H1 (cell line): ENCODE results near the gene CELSR1. TPM values are rescaled to one million over a fixed set of nuclear protein-coding genes. Genes with fewer than 3 reads are reported as not detected.

Experiments used
- CTCF ChIA-PET: fragments of 300-600 bp; sonication (Branson Sonifier 250); formaldehyde crosslinking; loops from one replicate; lab custom pipeline; 2021; ENCODE audit not compliant: partially characterized antibody; lab: Charles Lee
- POLR2A ChIA-PET: fragments of 300-600 bp; sonication (Branson Sonifier 250); formaldehyde crosslinking; loops from one replicate; lab custom pipeline; 2021; ENCODE audit warnings: inconsistent platforms; ENCODE audit not compliant: partially characterized antibody; lab: Charles Lee
- DNase-seq, 2 experiments: peaks; one replicate each; pipeline versions ENCODE4 v3.0.0 to v3.0.0-alpha.2; 2010 to 2022; ENCODE audit warnings: low spot score in 2 of 2, low read depth in 1 of 2, mixed read lengths in 1 of 2
- FAIRE-seq: peaks from 2 replicates; lab custom pipeline; 2011; peaks lifted over from hg19 to GRCh38; lab: Jason Lieb, UNC
- H2AFZ ChIP-seq: 2 replicates; pipeline ENCODE4 v1.8.1; 2012; ENCODE audit warnings: low read length, inconsistent platforms
- H2AK5ac ChIP-seq: 2 replicates; pipeline ENCODE4 v1.6.1; 2013; ENCODE audit warnings: low read depth, low read length
- H2BK120ac ChIP-seq: replicated peaks from 2 replicates; pipeline ENCODE3; 2013; ENCODE audit warnings: low read depth, low read length, inconsistent platforms
- H2BK12ac ChIP-seq: 2 replicates; pipeline ENCODE4 v1.6.1; 2013; ENCODE audit warnings: low read depth, low read length
- H2BK15ac ChIP-seq: 2 replicates; pipeline ENCODE4 v1.6.1; 2013; ENCODE audit warnings: low read length
- H2BK20ac ChIP-seq: 2 replicates; pipeline ENCODE4 v1.6.1; 2013; ENCODE audit warnings: low read length
- H2BK5ac ChIP-seq: 2 replicates; pipeline ENCODE4 v1.6.1; 2013; ENCODE audit warnings: low read depth, low read length
- H3K14ac ChIP-seq: 2 replicates; pipeline ENCODE4 v1.6.1; 2013; ENCODE audit warnings: inconsistent platforms; ENCODE audit not compliant: insufficient read length
- H3K18ac ChIP-seq: 2 replicates; pipeline ENCODE4 v1.6.1; 2013; ENCODE audit warnings: low read length; ENCODE audit errors: extremely low read depth
- H3K23ac ChIP-seq: 2 replicates; pipeline ENCODE4 v1.6.1; 2013; ENCODE audit warnings: inconsistent platforms; ENCODE audit not compliant: insufficient read length
- H3K23me2 ChIP-seq: 2 replicates; pipeline ENCODE4 v1.6.1; 2013; ENCODE audit warnings: low read depth, low read length
- H3K27ac ChIP-seq: 2 replicates; pipeline ENCODE4 v1.6.1; 2011; ENCODE audit warnings: low read depth, low read length, inconsistent platforms
- H3K27me3 ChIP-seq, 4 experiments: replicated peaks in 1 of 4; 1 replicate in 1 of 4; 2 replicates in 3 of 4; pipeline versions ENCODE4 v1.6.1 to v1.8.1; 2011 to 2013; ENCODE audit warnings: low read length in 3 of 4, mild to moderate bottlenecking in 3 of 4, inconsistent platforms in 2 of 4, mixed read lengths in 2 of 4, moderate library complexity in 1 of 4; ENCODE audit not compliant: control insufficient read depth in 3 of 4, insufficient read depth in 3 of 4; ENCODE audit errors: extremely low read depth in 1 of 4
- H3K36me3 ChIP-seq, 4 experiments: 2 replicates each; pipeline versions ENCODE4 v1.6.1 to v1.8.1; 2011 to 2013; ENCODE audit warnings: mild to moderate bottlenecking in 4 of 4, low read length in 3 of 4, moderate library complexity in 2 of 4, control low read depth in 1 of 4, inconsistent platforms in 1 of 4; ENCODE audit not compliant: insufficient read depth in 4 of 4, control insufficient read depth in 2 of 4
- H3K4ac ChIP-seq: replicated peaks from 2 replicates; pipeline ENCODE3; 2013; ENCODE audit warnings: low read length, low read depth, mixed read lengths, inconsistent platforms; ENCODE audit not compliant: insufficient read length
- H3K4me1 ChIP-seq, 4 experiments: replicated peaks in 1 of 4; 1 replicate in 1 of 4; 2 replicates in 3 of 4; pipeline versions ENCODE4 v1.6.1 to v1.8.1; 2011 to 2013; ENCODE audit warnings: low read length in 3 of 4, inconsistent platforms in 2 of 4, mixed read lengths in 1 of 4; ENCODE audit not compliant: insufficient read depth in 4 of 4, control insufficient read depth in 3 of 4
- H3K4me2 ChIP-seq, 2 experiments: 2 replicates each; pipeline versions ENCODE4 v1.6.1 to v1.8.1; 2011 to 2013; ENCODE audit warnings: low read depth in 2 of 2, low read length in 2 of 2, control low read depth in 1 of 2, inconsistent platforms in 1 of 2, mild to moderate bottlenecking in 1 of 2; ENCODE audit not compliant: insufficient read depth in 1 of 2
- H3K4me3 ChIP-seq, 4 experiments: fragments of 200-600, 300-600 bp in 1 of 4; sonication (generic), shearing (Covaris generic), sonication (Bioruptor Twin) in 1 of 4; 2 replicates each; pipeline versions ENCODE4 v1.5.1 to v1.8.1; 2011 to 2016; ENCODE audit warnings: low read length in 4 of 4, low read depth in 3 of 4, control low read depth in 2 of 4, inconsistent platforms in 2 of 4, mild to moderate bottlenecking in 2 of 4, mixed read lengths in 1 of 4, moderate library complexity in 1 of 4; ENCODE audit not compliant: insufficient read depth in 2 of 4; ENCODE audit errors: extremely low read depth in 1 of 4
- H3K56ac ChIP-seq: replicated peaks from 2 replicates; pipeline ENCODE3; 2013; ENCODE audit warnings: low read depth, mild to moderate bottlenecking, mixed read lengths, low read length, inconsistent platforms; ENCODE audit not compliant: insufficient read length
- H3K79me1 ChIP-seq: 2 replicates; pipeline ENCODE4 v1.6.1; 2013; ENCODE audit warnings: low read depth, low read length, control low read depth
- H3K79me2 ChIP-seq, 2 experiments: 2 replicates each; pipeline versions ENCODE4 v1.6.1 to v1.8.1; 2012 to 2013; ENCODE audit warnings: low read length in 2 of 2, mild to moderate bottlenecking in 2 of 2, inconsistent platforms in 1 of 2; ENCODE audit not compliant: insufficient read depth in 2 of 2, control insufficient read depth in 1 of 2
- H3K9ac ChIP-seq, 4 experiments: replicated peaks in 1 of 4; 1 replicate in 1 of 4; 2 replicates in 3 of 4; pipeline versions ENCODE4 v1.6.1 to v1.8.1; 2011 to 2013; ENCODE audit warnings: low read depth in 3 of 4, low read length in 3 of 4, control low read depth in 2 of 4, mild to moderate bottlenecking in 2 of 4, moderate library complexity in 2 of 4, inconsistent platforms in 1 of 4; ENCODE audit errors: extremely low read depth in 1 of 4
- H3K9me3 ChIP-seq, 2 experiments: 2 replicates each; pipeline versions ENCODE4 v1.6.1 to v1.8.1; 2012 to 2013; ENCODE audit warnings: mild to moderate bottlenecking in 2 of 2, moderate library complexity in 2 of 2, control low read depth in 1 of 2, inconsistent platforms in 1 of 2, low read depth in 1 of 2, low read length in 1 of 2, mixed read lengths in 1 of 2; ENCODE audit not compliant: insufficient read depth in 2 of 2
- H4K20me1 ChIP-seq, 2 experiments: replicated peaks in 1 of 2; 2 replicates each; pipeline versions ENCODE3 to v1.8.1; 2011 to 2013; ENCODE audit warnings: inconsistent platforms in 2 of 2, low read length in 2 of 2, mild to moderate bottlenecking in 1 of 2; ENCODE audit not compliant: insufficient read depth in 2 of 2, control insufficient read depth in 1 of 2
- H4K5ac ChIP-seq: 2 replicates; pipeline ENCODE4 v1.6.1; 2013; ENCODE audit warnings: low read length, low read depth, mixed read lengths, inconsistent platforms; ENCODE audit not compliant: insufficient read length
- H4K8ac ChIP-seq: 2 replicates; pipeline ENCODE4 v1.8.0; 2013; ENCODE audit warnings: mild to moderate bottlenecking, moderate library complexity, low read length, inconsistent platforms; ENCODE audit not compliant: insufficient read depth; ENCODE audit errors: extremely low read depth
- H4K91ac ChIP-seq: replicated peaks from 2 replicates; pipeline ENCODE3; 2013; ENCODE audit warnings: low read length, mixed read lengths, inconsistent platforms; ENCODE audit not compliant: insufficient read length
- CBX5 ChIP-seq: fragments of 300-800, 300-1000 bp; sonication (generic); IDR thresholded peaks from 2 replicates; pipeline ENCODE4 v1.7.1; 2016; ENCODE audit warnings: antibody characterized with exemption, low read length, low read depth
- EGR1 ChIP-seq: IDR thresholded peaks from 2 replicates; pipeline ENCODE4 v1.6.1; 2011; ENCODE audit warnings: low read depth, low read length, borderline replicate concordance
- HDAC6 ChIP-seq: IDR thresholded peaks from one replicate; pipeline ENCODE4 v1.7.1; 2012; ENCODE audit warnings: low read depth, mild to moderate bottlenecking, inconsistent platforms, low read length, moderate library complexity
- JUND ChIP-seq: IDR thresholded peaks from 2 replicates; pipeline ENCODE4 v1.6.1; 2011; ENCODE audit warnings: mild to moderate bottlenecking, improper control_type of control experiment, low read length
- KDM4A ChIP-seq: IDR thresholded peaks from one replicate; pipeline ENCODE4 v1.7.1; 2012; ENCODE audit warnings: low read depth, mild to moderate bottlenecking, moderate library complexity, low read length, inconsistent platforms; ENCODE audit not compliant: severe bottlenecking
- KDM5A ChIP-seq: fragments of 200-600 bp; IDR thresholded peaks from 2 replicates; pipeline ENCODE4 v1.7.1; 2012; ENCODE audit warnings: mild to moderate bottlenecking, low read length, inconsistent platforms, mixed read lengths
- MAFK ChIP-seq: IDR thresholded peaks from 2 replicates; pipeline ENCODE4 v1.6.1; 2012; ENCODE audit warnings: low read depth, mild to moderate bottlenecking, improper control_type of control experiment, low read length
- SAP30 ChIP-seq: fragments of 300-600 bp; sonication (generic); IDR thresholded peaks from 2 replicates; pipeline ENCODE4 v1.7.1; 2012; ENCODE audit warnings: low read length, moderate library complexity, mild to moderate bottlenecking, inconsistent platforms; ENCODE audit not compliant: insufficient read depth, insufficient replicate concordance
- SIRT6 ChIP-seq: IDR thresholded peaks from one replicate; pipeline ENCODE4 v1.7.1; 2012; ENCODE audit warnings: low read length, inconsistent platforms
- SIX5 ChIP-seq: IDR thresholded peaks from 2 replicates; pipeline ENCODE4 v1.6.1; 2011; ENCODE audit warnings: mild to moderate bottlenecking, low read depth, low read length
- SP2 ChIP-seq: IDR thresholded peaks from 2 replicates; pipeline ENCODE4 v1.6.1; 2012; ENCODE audit warnings: mild to moderate bottlenecking, low read length, inconsistent platforms
- SUZ12 ChIP-seq: fragments of 200-600 bp; sonication (generic); IDR thresholded peaks from 2 replicates; pipeline ENCODE4 v1.6.1; 2012; ENCODE audit warnings: mild to moderate bottlenecking, inconsistent platforms, low read length, moderate library complexity, mixed read lengths
- USF2 ChIP-seq: IDR thresholded peaks from 2 replicates; pipeline ENCODE4 v1.6.1; 2011; ENCODE audit warnings: low read length, improper control_type of control experiment
- WGBS, 2 experiments: shearing (Covaris generic) in 1 of 2; methylation state at CpG; one replicate each; pipeline versions ENCODE4 v1.1.6 to v1.1.7; 2013 to 2015; ENCODE audit warnings: low lambda C conversion rate in 2 of 2, mixed read lengths in 2 of 2, inconsistent platforms in 1 of 2, low coverage in 1 of 2, missing lambda C conversion rate in 1 of 2; ENCODE audit not compliant: insufficient replicate concordance in 2 of 2, insufficient coverage in 1 of 2, insufficient read length in 1 of 2; ENCODE audit errors: extremely low coverage in 1 of 2, missing lambda C conversion rate in 1 of 2; 5-methylcytosine and 5-hydroxymethylcytosine counted together
- polyA plus RNA-seq, 7 experiments: library from polyadenylated mRNA; depleted of rRNA in 3 of 7; stranded (reverse) in 5 of 7; unstranded in 2 of 7; fragments of >200 nt in 5 of 7; fragments of 200-250 nt in 2 of 7; gene quantifications; 1 replicate in 5 of 7; 2 replicates in 1 of 7; 4 replicates in 1 of 7; pipeline versions ENCODE4 v1.2.1 to v1.2.3, GENCODE V29; 2011 to 2013; ENCODE audit warnings: missing spikeins in 2 of 7, mixed read lengths in 2 of 7
- total RNA-seq: library from RNA; stranded (reverse); fragmentation: NEBNext Ultra II Directional; extraction: Animal tissue kit (Norgen Biotek cat#: 25700); gene quantifications from 2 replicates; pipeline ENCODE4 v1.2.1, GENCODE V29; 2021

CELSR1 gene
- total and polyA plus RNA-seq, 2 of the 8 experiments (the other 6 are each of a cell fraction or from before 2014, with no cell fraction given): 9.0 to 12.4 TPM

- ChIA-PET POLR2A (no interaction called here), CTCF (no interaction called here)
- H3K4ac ChIP-seq: no peak overlapping the region
- no peak for DNase-seq
- no peak overlapping the region for H3K14ac ChIP-seq
- H2BK12ac ChIP-seq: no peak overlapping the region
- no peak overlapping the region for H3K18ac ChIP-seq
- no peak overlapping the region for H4K8ac ChIP-seq
- H3K9ac ChIP-seq: no peak overlapping the region
- H3K56ac ChIP-seq: no peak overlapping the region
- no peak overlapping the region for H2BK20ac ChIP-seq
- 87% methylated on average over 8 of the region's 11 CpGs; no CpG with 5 or more reads in 1 of the 2 experiments for WGBS, 2 experiments
- no peaks in the 10 kb centered on the region for H3K27me3 ChIP-seq
- H3K79me1 ChIP-seq: no peaks in the 10 kb centered on the region
- H3K23ac ChIP-seq: no peak overlapping the region
- H3K9me3 ChIP-seq: no peaks in the 10 kb centered on the region
- no peaks in the 10 kb centered on the region for H3K23me2 ChIP-seq
- no peak overlapping the region for H4K91ac ChIP-seq
- no peak overlapping the region for H3K4me3 ChIP-seq
- no peak overlapping the region for H2BK120ac ChIP-seq
- H4K5ac ChIP-seq: no peak overlapping the region
- H3K27ac ChIP-seq: no peak overlapping the region
- H3K36me3 ChIP-seq: no peaks in the 10 kb centered on the region
- no peaks in the 10 kb centered on the region for H3K79me2 ChIP-seq
- H2AFZ ChIP-seq: no peak overlapping the region
- H3K4me1 ChIP-seq: no peaks in the 10 kb centered on the region
- no peak overlapping the region for H2BK15ac ChIP-seq
- peaks cover 2 to 12% of the 10 kb centered on the region in 2 experiments for H4K20me1 ChIP-seq
- no peak for TF ChIP-seq KDM5A
- TF ChIP-seq SAP30: no peak
- no peak for TF ChIP-seq SIX5
- TF ChIP-seq SIRT6: no peak
- no peak for TF ChIP-seq SUZ12
- TF ChIP-seq SP2: no peak
- TF ChIP-seq USF2: no peak
- no peak for TF ChIP-seq HDAC6
- TF ChIP-seq MAFK: no peak
- no peak for TF ChIP-seq KDM4A
- no peak for TF ChIP-seq EGR1
- no peak for TF ChIP-seq JUND
- no peak for TF ChIP-seq CBX5
- no peak overlapping the region for H2AK5ac ChIP-seq
- FAIRE-seq: no peak
- H3K4me2 ChIP-seq: no peak overlapping the region
- H2BK5ac ChIP-seq: no peak overlapping the region
Measured at GRCh38 chr22:46421267-46421666, 116.2 kb downstream of the CELSR1 start.
